ENCODE measurements around the gene CACNA1B.

DNA sequence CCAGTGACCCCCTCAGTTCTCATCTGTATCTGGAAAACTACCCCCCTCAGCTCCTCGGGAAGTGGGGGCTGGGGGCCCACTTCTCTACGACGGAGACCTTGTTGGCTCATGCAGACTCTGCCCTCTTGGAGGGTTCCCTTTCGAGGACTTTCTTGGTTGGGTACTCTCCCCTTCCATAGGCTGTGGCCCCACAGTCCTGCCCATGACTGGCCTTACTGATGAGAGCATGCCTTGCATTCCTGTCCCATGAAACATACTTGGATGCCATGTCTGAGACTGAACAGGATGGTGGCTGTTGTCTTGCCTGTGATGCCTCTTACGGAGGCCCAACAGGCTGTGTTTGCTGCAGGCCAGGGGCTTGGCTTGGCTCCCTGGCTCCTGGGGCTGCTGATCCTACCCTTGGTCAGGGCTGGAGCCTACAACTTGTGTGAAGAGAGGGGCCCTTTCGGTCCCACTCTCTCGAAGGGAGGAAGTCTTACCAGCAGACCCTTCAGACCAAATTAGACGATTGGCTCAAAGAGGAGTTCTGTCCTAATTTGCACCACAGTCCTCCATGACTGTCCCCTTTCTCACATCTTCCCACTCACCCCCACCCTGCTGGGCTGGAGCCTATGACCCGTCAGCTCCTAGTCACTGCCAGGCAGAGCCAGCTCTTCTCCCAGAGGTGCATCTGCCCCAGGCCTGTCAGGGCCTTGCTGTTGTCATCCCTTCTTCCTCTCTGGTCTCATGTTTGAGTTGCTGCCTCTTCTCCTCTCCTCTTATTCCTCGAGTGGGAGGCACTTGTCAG is 109.9 kb downstream of the CACNA1B start:
- TF ChIP-seq, protein P1, sequence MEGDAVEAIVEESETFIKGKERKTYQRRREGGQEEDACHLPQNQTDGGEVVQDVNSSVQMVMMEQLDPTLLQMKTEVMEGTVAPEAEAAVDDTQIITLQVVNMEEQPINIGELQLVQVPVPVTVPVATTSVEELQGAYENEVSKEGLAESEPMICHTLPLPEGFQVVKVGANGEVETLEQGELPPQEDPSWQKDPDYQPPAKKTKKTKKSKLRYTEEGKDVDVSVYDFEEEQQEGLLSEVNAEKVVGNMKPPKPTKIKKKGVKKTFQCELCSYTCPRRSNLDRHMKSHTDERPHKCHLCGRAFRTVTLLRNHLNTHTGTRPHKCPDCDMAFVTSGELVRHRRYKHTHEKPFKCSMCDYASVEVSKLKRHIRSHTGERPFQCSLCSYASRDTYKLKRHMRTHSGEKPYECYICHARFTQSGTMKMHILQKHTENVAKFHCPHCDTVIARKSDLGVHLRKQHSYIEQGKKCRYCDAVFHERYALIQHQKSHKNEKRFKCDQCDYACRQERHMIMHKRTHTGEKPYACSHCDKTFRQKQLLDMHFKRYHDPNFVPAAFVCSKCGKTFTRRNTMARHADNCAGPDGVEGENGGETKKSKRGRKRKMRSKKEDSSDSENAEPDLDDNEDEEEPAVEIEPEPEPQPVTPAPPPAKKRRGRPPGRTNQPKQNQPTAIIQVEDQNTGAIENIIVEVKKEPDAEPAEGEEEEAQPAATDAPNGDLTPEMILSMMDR (conservative IDR thresholded peaks at IDR 0.05 in 1 of 2, IDR thresholded peaks at IDR 0.05 in 1 of 2; ENCODE audit: extremely low read depth in 1 of 2, insufficient read depth in 1 of 2, low read depth in 1 of 2, low read length in 2 of 2): no peak
- no peak for TF ChIP-seq EZH2 (IDR thresholded peaks at IDR 0.05; ENCODE audit: borderline replicate concordance, low read length)

All from mammary epithelial cell (primary cell).